Mucosa of gallbladder (tissue), 1 donor: ENCODE measurements around the gene DONSON. TPM values are rescaled to one million over a fixed set of nuclear protein-coding genes. Genes with fewer than 3 reads are reported as not detected.
"Not testable (repeated sequence)": the region's sequence is repeated elsewhere in the genome, so short reads cannot be mapped to it uniquely, and the experiment has no call there.

Source experiments
- DNase-seq: peaks from one replicate; pipeline ENCODE4 v3.0.0-alpha.2; 2020; ENCODE audit warnings: low spot score
- total RNA-seq: library from RNA; stranded (reverse); gene quantifications from one replicate; pipeline ENCODE4 v1.2.1, GENCODE V29; 2021
- donor health status: DM: no; HTN: no; CAD: no.

Gene DONSON, protein sequence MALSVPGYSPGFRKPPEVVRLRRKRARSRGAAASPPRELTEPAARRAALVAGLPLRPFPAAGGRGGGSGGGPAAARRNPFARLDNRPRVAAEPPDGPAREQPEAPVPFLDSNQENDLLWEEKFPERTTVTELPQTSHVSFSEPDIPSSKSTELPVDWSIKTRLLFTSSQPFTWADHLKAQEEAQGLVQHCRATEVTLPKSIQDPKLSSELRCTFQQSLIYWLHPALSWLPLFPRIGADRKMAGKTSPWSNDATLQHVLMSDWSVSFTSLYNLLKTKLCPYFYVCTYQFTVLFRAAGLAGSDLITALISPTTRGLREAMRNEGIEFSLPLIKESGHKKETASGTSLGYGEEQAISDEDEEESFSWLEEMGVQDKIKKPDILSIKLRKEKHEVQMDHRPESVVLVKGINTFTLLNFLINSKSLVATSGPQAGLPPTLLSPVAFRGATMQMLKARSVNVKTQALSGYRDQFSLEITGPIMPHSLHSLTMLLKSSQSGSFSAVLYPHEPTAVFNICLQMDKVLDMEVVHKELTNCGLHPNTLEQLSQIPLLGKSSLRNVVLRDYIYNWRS
- total RNA-seq = 10.1 TPM

DNA sequence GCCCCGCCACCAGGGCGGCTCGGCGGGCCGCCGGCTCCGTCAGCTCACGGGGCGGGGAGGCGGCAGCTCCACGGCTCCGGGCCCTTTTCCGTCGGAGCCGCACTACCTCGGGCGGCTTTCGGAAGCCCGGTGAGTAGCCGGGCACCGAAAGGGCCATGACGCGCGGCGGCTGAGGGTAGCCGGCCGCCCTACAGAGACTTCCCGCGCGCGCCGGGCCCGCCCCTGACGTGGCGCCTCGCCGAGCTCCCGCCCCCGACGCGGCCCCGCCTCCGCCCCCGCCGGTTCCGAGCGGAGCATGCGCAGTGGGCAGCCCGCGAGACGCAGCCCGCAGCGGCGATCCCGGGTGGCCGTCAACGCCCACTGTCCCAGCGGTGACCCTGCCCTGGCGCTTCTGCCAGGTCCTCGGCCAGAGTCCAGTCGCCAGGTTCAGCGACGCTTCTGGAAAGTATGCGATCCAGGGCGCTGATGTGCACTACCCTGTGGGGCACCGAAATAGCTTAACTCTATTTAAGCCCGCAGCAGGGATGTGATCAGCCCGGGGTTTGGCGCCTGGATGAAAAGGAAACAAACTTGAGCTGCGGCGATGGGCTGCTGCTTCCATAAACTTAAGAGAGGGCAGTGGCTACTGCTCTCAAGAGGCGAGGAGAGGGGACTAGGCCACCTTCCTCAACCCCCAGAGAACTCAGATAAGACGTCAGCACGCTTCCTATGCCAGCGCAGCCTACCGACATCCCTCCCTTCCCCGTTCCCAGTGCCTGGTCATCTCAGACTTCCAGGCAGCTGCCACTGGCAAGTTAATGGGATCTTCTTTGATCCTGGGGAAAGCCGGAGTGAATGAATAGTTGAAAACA lies at the start of gene DONSON:
TSS of gene DONSON (minus strand) at position 200 of the 851 bp plus-strand sequence. CDS start at position 157, 43 bp downstream.
- DNase-seq = peak; percentile 90

DNA sequence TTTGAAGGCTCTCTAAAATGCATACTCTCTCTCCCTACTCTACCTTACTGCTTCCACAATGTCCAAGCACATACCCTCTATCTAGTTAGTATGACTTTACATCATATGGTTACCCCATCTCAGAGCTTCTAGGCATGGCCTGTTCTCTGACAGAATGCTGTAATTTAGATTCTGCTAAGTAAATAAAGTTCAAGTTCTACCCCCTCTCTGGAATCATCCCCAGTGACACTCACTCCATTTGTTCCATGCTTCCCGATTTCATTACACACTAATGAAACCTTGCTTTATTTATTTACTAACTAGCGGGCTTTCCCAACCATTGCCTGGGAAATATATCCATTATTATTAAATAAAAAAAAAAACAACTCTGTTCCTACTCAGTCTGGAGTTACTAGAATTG lies 45.8 kb upstream of the DONSON start:
- no peak for DNase-seq

DNA sequence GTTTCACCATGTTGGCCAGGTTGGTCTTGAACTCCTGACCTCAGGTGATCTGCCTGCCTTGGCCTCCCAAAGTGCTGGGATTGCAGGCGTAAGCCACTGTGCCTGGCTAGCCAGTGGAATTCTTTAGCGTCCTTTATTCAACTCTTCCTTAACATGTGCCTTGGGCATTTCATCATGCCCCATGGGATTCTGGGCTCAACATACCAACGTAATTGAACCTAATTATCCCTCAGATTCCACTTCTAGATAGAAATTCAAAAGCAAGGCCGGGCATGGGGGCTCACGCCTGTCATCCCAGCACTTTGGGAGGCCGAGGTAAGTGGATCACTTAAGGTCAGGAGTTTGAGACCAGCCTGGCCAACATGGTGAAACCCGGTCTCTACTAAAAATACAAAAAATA lies 37.7 kb upstream of the DONSON start:
- DNase-seq = not testable (repeated sequence)

DNA sequence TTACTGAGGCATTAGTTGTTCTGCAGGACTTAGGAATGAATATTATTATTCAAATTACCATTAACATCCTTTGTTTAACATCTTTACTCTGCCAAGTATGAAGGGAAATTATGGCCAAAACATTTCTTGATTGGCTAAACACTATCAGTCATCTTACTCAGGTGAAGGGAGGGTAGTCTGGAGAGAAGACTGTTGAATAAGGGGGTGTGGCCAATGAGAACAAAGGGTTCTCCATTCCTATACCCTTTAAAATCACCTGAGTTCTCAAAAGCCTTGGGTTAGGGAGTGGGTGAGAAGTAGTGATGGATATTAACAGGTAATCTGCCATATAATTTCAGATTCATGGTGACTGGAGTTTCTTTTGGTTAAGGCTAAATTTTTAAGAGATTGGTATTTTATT lies 33.8 kb upstream of the DONSON start:
- no peak for DNase-seq

DNA sequence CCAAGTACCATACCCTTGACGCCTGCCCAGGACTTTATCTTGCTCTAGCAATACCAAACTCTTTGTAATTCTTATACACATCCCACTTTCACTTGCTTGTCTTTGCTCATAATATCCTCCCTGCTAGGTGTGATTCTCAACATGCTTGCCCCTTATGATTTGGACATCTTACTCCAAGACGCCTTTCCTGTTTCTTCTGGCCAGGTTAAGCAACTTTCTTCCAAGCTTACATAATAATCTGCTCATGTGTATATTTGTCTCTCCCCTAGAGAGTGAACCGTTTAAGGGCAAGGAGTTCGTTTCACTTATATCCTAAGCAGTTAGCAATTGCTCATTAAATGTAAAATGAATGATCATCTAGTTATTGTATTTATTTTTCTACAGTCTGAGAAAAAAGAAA lies 31.2 kb upstream of the DONSON start:
- no peak for DNase-seq

DNA sequence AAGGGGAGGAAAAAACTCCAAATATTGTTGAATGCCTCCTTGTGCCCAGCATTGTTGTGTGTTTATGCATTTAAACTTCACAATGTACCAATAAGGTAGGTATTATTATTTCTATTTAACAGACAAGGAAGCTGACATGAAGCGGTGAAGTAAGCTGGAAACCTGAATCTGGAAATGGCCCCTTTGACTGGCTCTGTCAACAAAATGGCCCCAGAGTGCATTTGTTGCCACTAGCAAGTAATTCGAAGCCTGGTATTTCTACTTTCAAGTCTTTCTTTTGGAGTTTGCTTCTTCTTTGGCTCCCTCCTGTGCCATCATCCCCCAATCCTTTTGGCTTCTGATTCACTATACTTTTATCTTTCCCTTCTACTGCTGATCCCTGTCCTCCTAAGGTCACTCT lies 29.9 kb upstream of the DONSON start:
- DNase-seq = no peak

DNA sequence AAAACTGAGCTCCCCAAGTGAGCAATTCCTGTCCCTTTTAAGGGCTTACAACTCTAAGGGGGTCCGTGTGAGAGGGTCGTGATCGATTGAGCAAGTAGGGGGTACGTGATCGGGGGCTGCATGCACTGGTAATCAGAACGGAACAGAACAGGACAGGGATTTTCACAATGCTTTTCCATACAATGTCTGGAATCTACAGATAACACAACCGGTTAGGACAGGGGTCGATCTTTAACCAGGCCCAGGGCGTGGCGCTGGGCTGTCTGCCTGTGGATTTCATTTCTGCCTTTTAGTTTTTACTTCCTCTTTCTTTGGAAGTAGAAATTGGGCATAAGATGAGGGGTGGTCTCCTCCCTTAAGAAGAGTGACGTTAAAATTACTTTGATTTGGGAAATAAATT lies 29.1 kb upstream of the DONSON start:
- DNase-seq = not testable (repeated sequence)

DNA sequence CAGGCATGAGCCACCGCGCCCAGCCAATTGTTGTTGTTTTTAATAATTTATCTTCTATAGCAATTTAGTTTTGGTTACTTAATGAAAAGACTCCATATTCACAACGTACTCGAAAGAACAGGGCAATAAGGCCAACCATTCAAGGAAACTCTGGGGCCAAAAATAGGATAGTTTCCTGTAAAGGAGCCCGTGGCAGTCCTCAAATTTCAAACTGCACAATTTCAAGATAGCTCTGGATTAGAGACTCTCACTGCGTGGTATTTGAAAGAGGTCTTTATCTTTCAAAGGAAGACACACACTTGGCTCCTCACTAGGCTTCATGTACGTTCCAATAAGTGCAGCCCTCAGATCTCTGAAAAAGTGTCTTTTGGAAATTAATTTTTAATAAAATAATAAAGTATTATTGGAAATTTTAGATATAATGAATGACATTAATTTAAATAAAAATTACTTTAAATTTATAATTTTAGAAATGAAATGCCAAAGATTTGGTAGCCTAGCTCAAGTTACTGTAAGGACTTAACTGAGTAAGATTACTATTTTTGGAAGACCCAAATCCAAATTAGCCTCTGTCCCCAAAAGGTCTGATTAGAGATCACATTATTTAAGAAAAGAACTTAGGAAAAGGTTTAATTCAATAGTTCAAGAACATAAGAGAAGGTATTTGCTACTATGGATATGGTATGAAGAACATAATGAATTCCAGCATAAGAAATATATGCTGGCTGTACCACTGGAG lies 22.7 kb upstream of the DONSON start:
- no peak for DNase-seq

DNA sequence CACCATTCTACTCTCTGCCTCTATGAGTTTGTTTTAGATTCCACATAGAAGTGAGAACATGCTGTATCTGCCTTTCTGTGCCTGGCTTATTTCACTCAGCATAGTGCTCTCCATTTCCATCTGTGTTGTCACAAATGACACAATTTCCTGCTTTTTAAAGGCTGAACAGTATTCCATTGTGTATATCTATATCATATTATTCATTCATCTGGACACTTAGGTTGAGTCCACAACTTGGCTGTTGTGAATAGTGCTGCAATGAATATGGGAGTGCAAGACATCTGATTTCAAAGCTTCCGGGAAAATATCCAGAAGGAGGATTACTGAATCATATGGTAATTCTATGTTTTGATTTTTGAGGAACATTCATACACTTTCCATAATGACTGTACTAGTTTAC lies 20.1 kb upstream of the DONSON start:
- DNase-seq = no peak

DNA sequence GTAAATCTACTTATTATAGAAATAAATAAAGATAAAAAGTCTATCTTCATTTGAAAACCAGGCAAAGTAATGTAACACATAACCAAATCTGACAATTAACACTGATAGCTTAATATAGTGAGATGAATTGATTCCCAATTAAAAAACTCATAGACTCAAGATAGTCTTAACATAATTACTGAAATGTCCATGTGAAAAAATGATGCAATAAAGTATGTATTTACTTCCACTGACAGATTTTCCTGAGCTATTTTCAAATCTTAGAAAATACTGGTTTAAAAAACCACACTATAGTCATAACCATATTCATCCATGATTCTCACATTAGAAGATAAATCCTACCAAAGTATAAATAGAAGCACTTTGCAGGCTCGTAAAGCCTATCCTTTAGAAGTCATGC lies 9.6 kb upstream of the DONSON start:
- no peak for DNase-seq

DNA sequence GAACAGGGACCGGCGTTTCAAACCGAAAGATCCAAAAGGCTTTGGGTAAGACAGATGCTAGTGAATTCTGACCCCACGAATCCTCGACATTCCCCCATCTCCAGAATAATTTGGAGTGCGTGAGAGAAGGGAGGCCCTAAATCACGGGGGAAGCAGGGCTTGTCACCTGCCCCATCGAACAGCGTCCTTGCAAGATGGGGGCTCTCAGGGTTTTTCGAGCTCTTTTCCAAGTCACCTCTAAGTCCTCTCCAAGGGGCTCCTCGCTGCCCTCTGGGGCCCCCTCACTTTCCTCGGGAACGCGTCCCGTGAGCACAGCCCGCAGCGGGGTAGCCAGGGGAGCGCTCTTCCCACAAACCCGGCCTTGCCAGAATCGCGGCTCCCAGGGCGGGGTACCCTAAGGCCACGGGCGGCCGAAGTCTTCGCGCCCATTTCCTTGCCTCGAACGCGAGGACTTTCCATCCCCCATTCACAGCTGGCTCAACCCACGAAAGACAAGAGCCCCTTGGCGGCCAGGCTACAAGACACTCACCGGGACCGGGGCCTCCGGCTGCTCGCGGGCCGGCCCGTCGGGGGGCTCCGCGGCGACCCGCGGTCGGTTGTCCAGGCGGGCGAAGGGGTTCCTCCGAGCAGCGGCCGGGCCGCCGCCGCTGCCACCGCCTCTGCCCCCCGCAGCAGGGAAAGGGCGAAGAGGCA lies 546 bp downstream of the DONSON start:
- DNase-seq = peak; percentile 17

DNA sequence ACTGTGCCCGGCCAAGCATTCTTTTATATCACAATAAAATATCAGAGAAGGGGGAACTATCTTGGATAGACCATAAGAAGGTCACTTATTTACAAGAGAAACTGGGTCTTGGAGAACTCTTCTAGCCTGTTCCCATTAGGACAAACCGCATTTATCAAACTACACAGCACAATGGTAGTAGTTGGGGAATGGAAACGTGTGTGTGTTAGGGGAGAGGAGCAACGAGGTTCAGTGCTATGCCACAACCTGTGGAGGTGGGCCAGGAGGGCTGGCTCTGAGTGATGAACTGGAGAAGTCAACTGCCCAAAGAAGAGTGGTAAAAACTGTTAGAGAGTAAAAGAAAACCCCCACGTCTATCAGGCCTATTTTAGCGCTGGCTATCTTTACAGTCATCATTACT lies 1.6 kb downstream of the DONSON start:
- no peak for DNase-seq

DNA sequence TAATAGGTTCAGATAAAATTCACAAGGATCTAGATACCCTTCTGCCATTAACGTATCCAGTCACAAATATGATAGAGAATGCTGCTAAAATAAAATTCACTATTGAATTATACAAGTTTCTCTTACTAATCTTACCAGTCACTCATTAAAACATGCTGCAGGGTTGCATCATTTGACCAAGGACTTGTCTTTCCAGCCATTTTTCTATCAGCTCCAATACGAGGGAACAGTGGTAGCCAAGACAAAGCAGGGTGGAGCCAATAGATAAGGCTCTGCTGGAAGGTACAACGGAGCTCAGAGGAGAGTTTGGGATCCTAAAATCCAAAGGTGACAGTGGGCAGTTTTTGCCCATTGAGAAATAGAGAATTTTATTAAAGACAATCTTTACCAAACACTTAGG lies 4.0 kb downstream of the DONSON start:
- DNase-seq = no peak

DNA sequence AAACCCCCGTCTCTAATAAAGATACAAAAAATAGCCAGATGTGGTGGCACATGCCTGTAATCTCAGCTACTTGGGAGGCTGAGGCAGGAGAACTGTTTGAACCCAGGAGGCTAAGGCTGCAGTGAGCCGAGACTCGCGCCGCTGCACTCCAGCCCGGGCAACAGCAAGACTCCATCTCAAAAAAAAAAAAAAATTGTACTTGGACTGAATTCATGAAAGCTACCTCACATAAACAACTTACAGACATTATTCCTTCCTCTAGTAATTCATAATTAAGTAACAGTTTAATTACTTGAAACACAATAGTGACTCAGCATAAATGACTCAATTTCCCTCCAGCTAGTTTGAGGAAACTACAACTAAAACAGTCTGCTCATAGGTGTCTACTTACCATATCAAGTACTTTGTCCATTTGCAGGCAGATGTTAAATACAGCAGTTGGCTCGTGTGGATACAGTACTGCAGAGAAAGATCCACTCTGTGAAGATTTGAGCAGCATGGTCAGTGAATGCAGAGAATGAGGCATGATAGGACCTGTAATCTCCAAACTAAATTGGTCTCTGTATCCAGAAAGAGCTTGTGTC lies 9.4 kb downstream of the DONSON start:
- no peak for DNase-seq

DNA sequence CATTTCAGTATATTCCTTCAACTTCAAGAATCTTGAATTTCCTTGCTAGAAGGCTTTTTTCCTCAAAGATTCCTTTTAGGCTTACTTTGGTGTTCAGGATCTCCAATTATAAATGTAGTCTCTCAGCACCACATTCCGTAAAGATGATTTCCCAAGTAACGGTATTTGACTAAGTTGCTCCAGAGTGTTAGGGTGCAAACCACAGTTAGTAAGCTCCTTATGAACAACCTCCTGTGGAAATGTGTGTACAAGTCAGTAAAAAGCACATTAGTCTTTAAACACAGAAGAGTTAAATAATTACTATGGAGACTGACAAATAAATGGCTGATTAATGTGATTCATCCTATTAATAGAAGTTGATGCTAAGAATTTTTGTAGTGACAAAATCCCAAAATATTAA lies 10.3 kb downstream of the DONSON start:
- no peak for DNase-seq

DNA sequence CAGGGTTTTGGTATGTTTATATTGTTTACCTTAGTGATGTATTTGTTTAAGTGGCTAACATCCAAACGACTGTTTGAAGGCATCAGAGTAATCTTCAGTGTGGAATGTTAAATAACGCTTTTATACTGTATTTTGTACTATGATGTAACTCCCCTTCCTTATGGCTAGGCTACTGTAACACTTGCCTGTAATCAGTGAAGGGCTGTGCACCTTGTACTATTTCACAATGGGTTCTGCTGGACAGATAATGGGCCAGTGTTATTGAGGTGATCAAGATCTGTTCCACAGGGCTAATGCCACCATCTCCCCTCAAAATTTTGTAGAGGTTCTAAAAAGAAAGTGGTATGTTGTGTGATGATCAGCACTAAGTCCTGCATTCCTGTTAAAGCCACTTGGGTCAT lies 11.7 kb downstream of the DONSON start:
- DNase-seq = not testable (repeated sequence)

DNA sequence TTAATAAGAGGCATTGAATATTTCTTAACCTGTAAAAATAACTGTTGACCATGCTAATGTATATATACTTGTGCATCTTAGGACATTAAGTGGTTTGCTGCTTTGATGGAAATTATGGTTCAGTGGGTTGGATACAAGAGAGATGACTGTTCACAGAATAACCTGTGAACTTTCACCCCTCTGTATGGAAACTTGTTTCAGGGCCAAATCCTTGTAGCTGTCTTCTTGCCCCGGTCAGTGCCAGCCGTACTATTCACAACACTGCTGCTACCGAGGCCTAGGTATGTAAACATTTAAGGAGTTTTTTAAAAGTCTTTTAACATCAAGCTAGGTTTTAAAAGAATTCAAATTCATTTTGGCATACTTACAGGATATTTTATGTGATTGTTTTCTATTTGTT lies 16.1 kb downstream of the DONSON start:
- DNase-seq = no peak

DNA sequence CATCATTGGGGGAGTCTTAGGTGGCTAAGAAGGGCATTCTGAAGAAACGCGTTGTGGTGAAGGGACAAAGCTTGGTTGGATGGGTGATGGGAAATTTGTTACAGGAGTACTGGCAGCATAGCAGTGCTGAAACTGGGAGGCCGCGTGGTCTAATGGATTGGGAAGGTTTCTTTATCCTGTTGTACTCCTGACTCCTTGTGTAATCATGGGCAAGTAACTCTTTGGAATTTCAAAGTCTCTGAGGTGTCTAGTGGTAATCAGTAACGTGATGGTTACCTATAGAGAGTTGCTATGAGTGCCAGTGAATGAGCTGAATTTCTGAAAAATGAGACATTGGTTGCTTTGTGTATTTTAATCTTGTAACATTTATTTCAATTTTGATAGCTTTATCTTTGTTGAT lies 18.5 kb downstream of the DONSON start:
- no peak for DNase-seq

DNA sequence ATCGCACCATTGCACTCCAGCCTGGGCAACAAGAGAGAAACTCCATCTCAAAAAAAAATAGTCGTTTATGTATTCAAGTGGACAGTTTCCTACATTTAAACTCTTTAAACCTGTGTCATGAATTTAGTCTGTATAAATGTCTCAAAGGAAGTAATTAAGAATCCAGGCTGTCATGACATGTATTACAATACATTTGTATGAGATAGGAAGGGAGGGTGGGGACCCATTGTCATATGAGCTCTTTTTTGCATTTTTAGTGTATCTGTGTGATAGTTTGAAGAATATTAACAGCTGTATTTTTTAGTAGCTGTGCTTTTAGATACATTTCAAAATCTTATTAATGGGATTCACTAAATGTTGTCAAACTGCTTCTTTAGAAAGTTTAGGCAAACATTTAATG lies 20.0 kb downstream of the DONSON start:
- DNase-seq = no peak

DNA sequence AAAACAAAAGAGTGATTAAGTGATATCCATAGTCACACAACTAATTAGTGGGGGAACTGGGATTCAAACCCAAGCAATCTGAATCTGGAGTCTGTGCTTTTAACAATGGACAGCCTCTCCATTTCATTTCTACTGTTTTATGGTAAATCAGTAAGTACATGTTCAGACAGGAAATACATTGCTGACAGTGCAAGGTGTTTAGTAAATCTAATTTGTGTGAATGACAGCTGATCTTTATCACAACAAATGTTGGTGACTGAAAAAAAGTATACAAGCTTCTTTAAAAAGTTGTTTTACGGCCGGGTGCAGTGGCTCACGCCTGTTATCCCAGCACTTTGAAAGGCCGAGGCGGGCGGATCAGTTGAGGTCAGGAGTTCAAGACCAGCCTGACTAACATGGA lies 20.6 kb downstream of the DONSON start:
- no peak for DNase-seq

DNA sequence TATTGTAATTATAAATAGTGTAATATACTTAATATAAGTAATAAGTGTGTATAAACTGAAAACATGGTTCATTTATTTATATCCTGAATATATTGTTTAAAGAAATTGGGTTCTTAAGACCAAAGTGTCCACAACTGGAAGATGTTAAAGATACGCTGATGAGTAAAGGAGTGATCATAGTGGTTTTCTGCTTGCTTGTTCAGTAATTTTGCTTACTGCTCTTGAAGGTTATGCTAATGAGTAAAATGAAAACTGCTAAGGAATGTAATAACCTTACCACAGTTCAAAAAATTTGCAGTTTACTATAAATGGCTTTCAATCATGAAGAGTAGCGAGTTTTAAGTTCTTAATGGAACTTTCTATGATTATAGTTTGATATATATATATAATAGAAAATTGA lies 22.0 kb downstream of the DONSON start:
- no peak for DNase-seq
